ENCODE data around the gene TTC7B. TPM values are rescaled to one million over a fixed set of nuclear protein-coding genes. Genes with fewer than 3 reads are reported as not detected.

The TTC7B gene
- total and polyA plus RNA-seq, 2 experiments from 2014 or later = 68.1 to 75.8 TPM

DNA sequence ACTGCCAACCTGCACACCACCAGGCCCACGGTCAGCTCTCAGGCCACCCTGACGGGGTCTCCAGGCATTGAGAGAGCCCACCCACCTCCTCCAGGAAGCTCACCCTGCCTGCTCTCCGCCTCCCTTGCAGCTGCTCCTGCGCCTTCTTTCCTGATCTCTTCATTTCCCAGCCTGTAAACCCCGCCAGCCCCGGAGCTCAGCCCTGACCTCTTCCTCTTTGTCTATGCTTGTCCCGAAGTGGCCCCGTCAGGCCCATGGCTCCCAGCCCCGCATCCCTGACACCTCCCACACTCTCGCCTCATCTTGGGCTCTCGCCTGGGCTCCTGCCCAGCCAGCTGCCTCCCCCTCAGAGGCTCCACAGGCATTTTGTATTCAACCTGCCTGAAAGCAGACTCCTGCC lies 280.1 kb downstream of the TTC7B start:
- H3K4me1 ChIP-seq (ENCODE audit: low read depth) = no peaks in the 10 kb centered on the region
- TF ChIP-seq, protein P1, sequence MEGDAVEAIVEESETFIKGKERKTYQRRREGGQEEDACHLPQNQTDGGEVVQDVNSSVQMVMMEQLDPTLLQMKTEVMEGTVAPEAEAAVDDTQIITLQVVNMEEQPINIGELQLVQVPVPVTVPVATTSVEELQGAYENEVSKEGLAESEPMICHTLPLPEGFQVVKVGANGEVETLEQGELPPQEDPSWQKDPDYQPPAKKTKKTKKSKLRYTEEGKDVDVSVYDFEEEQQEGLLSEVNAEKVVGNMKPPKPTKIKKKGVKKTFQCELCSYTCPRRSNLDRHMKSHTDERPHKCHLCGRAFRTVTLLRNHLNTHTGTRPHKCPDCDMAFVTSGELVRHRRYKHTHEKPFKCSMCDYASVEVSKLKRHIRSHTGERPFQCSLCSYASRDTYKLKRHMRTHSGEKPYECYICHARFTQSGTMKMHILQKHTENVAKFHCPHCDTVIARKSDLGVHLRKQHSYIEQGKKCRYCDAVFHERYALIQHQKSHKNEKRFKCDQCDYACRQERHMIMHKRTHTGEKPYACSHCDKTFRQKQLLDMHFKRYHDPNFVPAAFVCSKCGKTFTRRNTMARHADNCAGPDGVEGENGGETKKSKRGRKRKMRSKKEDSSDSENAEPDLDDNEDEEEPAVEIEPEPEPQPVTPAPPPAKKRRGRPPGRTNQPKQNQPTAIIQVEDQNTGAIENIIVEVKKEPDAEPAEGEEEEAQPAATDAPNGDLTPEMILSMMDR (IDR thresholded peaks at IDR 0.05; ENCODE audit: low read depth, low read length) = no peak
- H3K36me3 ChIP-seq = no peaks in the 10 kb centered on the region
- H3K27me3 ChIP-seq = no peaks in the 10 kb centered on the region
- H3K27ac ChIP-seq = no peak overlapping the region
- H3K4me3 ChIP-seq = no peak overlapping the region
- peak in 1 of 2 donors; percentile 65 for DNase-seq (ENCODE audit: low read depth in 1 of 2, low spot score in 1 of 2)
- no peaks in the 10 kb centered on the region for H3K9me3 ChIP-seq (ENCODE audit: low read depth)

DNA sequence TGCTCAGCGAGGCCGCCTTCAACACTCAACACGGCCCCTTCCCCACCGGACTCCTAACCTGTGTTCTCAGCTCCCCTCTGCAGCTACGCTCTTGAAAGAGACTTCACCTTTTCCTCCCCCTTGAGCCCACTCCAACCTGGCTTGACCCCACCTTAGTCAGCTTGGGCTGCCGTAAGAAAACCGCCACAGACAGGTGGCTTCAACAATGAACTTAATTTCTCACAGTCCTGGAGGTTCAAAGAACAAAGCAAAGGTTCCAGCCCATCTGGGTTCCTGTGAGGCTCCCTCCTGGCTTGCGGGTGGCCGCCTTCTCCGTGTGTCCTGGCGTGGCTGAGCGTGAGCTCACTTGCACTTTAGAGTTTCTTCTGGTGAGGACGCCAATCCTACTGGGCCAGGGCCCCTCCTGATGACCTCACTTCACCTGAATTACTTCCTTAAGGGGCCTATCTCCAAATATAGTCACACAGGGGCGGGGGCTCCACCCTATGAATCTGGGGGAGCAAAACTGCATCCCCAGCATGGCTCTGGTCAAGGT lies 280.6 kb downstream of the TTC7B start:
- no peak for DNase-seq (ENCODE audit: low read depth in 1 of 2, low spot score in 1 of 2)

DNA sequence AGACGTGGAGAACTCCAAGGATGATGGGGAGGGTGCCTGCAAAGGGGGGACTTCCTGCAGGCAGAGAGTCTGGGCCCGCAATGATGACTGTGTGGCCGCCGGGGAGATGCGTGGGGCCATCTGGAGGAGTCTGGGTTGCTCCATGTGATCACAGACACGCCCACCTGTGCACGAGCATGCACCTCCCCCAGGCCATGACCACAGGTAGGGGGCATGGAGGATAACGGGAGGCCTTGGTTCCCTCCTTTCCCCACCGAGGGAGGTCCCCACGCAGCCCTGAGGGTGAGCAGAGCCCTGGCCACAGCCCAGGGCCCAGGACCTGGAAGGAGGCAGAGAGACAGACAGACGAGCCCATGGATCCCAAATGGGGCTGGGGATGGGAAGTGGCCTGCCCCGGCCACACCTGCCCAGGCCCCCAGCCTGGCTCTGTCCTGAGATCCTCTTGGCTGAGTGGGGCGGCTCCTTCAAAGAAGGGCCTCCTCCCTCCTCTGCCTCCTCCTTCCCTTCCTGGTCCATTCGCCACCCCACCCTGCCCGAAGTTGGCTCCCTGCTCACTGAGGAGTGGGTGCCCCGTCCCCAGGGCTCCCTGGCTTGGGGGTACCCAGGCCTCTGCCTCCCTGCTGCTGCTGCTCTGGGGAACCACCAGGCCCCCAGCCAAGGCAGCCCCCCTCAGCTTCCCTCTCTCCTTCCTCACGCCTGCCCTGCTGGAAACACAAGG lies 281.2 kb downstream of the TTC7B start:
- TF ChIP-seq, protein P1 (IDR thresholded peaks at IDR 0.05; ENCODE audit: low read depth, low read length) = no peak

More for the DNA sequence above, 280.6 kb downstream of the TTC7B start:
- TF ChIP-seq, protein P1 (IDR thresholded peaks at IDR 0.05; ENCODE audit: low read depth, low read length) = no peak
- no peaks in the 10 kb centered on the region for H3K27me3 ChIP-seq
- H3K9me3 ChIP-seq (ENCODE audit: low read depth) = no peaks in the 10 kb centered on the region
- no peak overlapping the region for H3K27ac ChIP-seq
- no peaks in the 10 kb centered on the region for H3K36me3 ChIP-seq
- H3K4me1 ChIP-seq (ENCODE audit: low read depth) = no peaks in the 10 kb centered on the region
- no peak overlapping the region for H3K4me3 ChIP-seq

DNA sequence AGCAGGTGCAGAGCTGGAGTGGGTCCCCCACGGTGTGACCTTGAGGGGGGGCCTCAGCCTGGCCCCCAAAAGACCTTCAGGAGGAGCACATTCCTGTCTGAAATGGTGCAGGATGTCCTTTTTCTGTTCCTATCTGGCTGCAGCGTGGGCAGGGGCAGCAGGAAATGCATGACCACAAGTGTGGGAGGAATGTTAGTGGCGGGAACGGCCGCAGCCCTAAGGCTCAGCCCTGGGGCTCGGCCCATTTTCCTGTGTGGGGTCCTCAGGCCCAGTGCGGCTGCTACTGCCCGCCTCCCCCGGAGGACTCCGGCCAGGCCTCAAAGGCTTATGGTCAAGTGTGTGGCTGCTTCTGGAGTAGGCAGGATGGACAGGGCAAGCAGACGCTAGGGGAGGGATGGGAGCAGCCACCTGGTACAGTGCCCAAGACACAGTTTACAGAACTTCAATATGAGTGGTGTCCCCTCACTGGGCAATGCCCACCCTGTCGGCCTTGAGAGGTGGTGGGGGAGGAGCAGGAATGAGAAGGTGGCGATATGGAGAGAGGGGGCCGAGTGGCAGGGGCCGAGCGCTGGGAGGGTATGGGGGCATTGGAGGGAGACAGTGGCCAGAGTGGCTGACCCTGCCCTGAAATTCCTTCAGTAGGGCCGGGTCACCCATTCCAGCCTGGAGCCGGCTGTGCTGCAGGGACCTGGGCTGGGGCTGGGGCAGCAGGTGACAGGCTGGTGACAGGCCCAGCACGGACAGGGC lies 282.0 kb downstream of the TTC7B start:
- Histone ChIP-seq H3K27ac (no peak overlapping the region), H3K4me3 (no peak overlapping the region), H3K9me3 (ENCODE audit: low read depth) (no peaks in the 10 kb centered on the region), H3K36me3 (no peaks in the 10 kb centered on the region), H3K27me3 (no peaks in the 10 kb centered on the region), H3K4me1 (ENCODE audit: low read depth) (no peaks in the 10 kb centered on the region)
- TF ChIP-seq, protein P1 (IDR thresholded peaks at IDR 0.05; ENCODE audit: low read depth, low read length) = no peak
- DNase-seq (ENCODE audit: low read depth in 1 of 2, low spot score in 1 of 2) = peak in 1 of 2 donors; percentile 78

More for the DNA sequence above, 281.2 kb downstream of the TTC7B start:
- H3K4me3 ChIP-seq = no peak overlapping the region
- H3K36me3 ChIP-seq = no peaks in the 10 kb centered on the region
- no peak overlapping the region for H3K27ac ChIP-seq
- H3K4me1 ChIP-seq (ENCODE audit: low read depth) = no peaks in the 10 kb centered on the region
- no peak for DNase-seq (ENCODE audit: low read depth in 1 of 2, low spot score in 1 of 2)
- no peaks in the 10 kb centered on the region for H3K27me3 ChIP-seq
- H3K9me3 ChIP-seq (ENCODE audit: low read depth) = no peaks in the 10 kb centered on the region

DNA sequence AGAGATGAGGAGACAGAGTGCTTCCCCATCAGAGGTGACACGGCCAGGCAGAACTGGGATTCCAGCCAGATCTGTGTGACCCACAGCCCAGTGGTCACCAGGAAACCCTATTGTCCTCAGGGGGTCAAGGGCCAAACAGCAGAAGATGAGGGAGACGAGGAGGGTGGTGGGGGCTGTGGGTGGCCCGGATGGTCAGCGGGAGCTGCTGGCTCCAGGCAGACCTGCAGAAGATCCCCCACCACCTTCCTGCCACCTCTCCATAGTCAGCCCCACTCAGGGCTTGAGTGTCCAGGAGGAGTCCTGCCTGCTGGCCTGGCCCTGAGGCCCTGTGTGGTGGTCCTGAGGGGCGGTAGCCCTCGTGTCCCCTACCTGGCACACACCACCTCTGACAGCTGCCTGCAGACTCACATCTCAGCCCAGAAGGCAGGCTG lies 282.6 kb downstream of the TTC7B start:
- Histone ChIP-seq H3K4me1 (ENCODE audit: low read depth) (no peaks in the 10 kb centered on the region), H3K9me3 (ENCODE audit: low read depth) (no peaks in the 10 kb centered on the region), H3K36me3 (no peaks in the 10 kb centered on the region), H3K4me3 (no peak overlapping the region), H3K27me3 (no peaks in the 10 kb centered on the region), H3K27ac (no peak overlapping the region)
- no peak for DNase-seq (ENCODE audit: low read depth in 1 of 2, low spot score in 1 of 2)
- TF ChIP-seq, protein P1 (IDR thresholded peaks at IDR 0.05; ENCODE audit: low read depth, low read length) = no peak

Measured in cardiac muscle cell (in vitro differentiated cells and primary cell).